GM20000 (cell line): ENCODE results near the gene SLC6A7.

Experiments
- DNase-seq: peaks from one replicate; pipeline ENCODE4 v3.0.0; 2012; ENCODE audit warnings: low spot score
- TF ChIP-seq, protein P1 (sequence below): IDR thresholded peaks from 2 replicates; pipeline ENCODE4 v1.5.1; 2012; ENCODE audit warnings: mild to moderate bottlenecking, control low read depth; ENCODE audit errors: extremely low read depth, missing control alignments

SLC6A7 gene

GRCh38 chr5:150211156-150212030 lies 21.5 kb downstream of the SLC6A7 start:
- TF ChIP-seq, protein P1, sequence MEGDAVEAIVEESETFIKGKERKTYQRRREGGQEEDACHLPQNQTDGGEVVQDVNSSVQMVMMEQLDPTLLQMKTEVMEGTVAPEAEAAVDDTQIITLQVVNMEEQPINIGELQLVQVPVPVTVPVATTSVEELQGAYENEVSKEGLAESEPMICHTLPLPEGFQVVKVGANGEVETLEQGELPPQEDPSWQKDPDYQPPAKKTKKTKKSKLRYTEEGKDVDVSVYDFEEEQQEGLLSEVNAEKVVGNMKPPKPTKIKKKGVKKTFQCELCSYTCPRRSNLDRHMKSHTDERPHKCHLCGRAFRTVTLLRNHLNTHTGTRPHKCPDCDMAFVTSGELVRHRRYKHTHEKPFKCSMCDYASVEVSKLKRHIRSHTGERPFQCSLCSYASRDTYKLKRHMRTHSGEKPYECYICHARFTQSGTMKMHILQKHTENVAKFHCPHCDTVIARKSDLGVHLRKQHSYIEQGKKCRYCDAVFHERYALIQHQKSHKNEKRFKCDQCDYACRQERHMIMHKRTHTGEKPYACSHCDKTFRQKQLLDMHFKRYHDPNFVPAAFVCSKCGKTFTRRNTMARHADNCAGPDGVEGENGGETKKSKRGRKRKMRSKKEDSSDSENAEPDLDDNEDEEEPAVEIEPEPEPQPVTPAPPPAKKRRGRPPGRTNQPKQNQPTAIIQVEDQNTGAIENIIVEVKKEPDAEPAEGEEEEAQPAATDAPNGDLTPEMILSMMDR, result no peak
- no peak for DNase-seq

DNA sequence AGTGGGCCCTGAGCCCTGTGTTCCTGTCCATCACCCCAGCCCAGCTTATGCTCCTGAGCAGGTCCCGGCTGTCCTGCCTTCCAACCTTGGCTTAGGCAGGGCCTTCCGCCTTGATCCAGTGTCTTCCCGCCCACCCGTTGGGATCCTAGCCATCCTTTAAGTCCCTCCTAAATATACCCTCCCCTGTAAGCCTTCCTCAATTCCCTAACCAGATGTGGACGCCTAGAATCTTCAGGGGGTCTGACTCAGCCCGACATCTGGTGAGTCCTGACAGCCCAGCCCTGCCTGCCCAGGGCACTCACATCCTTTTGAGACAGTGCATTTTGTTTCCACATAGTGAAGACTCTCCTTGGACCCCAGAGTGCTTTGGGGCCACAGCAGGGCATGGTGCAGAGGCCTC lies 23.7 kb downstream of the SLC6A7 start:
- TF ChIP-seq, protein P1, result no peak
- no peak for DNase-seq

- TF ChIP-seq, protein P1, result no peak
- no peak for DNase-seq
Measured at GRCh38 chr5:150214289-150214688, 24.4 kb downstream of the SLC6A7 start.

GRCh38 chr5:150215979-150216944 lies 26.4 kb downstream of the SLC6A7 start:
- TF ChIP-seq, protein P1, result no peak
- no peak for DNase-seq

DNA sequence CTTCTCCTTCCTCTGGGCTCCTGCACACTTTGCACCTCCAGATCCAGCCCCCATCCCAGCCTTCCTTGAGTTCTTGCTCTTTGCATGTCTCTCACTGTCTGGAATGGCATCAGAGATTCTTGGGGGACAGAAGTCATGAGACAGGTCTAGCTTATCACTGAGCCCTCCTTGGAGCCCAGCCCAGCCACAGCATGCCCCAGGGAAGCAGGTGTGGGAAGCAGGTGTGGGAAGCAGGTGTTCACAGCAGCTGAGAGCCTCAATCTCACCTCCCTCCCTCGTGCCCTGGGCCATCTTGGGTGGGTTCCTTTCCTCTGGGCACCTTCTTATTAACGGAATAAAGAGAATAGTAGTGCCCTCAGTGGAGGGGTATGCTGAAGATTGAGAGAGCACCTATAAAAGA lies 27.2 kb downstream of the SLC6A7 start:
- TF ChIP-seq, protein P1, result no peak
- DNase-seq, result no peak

GRCh38 chr5:150217873-150218692 lies 28.2 kb downstream of the SLC6A7 start:
- peak; percentile 90 for DNase-seq
- TF ChIP-seq, protein P1, result peak; percentile 94
